ENCODE results near the gene IGFL4.

The IGFL4 gene

GRCh38 chr19:46022061-46022430, 18.8 kb downstream of the IGFL4 start:
- in situ Hi-C loops (cut with MboI; ENCODE audit: low sequenced_read_pairs): no loop called here

GRCh38 chr19:46021531-46022041, 19.2 kb downstream of the IGFL4 start:
- in situ Hi-C loops (cut with MboI; ENCODE audit: low sequenced_read_pairs): no loop called here

DNA sequence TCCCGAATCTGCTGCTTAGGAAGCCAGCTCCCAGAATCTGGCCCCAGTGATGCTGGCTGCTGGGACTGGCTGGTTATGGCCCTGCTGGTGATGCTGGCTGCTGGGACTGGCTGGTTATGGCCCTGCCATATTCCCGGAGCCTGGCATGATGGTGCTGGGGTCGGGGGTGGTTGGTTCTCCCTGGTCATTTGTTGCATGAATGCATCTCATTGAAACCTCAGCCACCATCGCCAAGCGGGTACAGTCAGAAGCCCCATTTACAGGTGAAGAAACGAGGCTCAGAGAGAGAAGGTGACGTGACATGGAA, 20.0 kb downstream of the IGFL4 start:
- in situ Hi-C loops (cut with MboI; ENCODE audit: low sequenced_read_pairs): no loop called here

DNA sequence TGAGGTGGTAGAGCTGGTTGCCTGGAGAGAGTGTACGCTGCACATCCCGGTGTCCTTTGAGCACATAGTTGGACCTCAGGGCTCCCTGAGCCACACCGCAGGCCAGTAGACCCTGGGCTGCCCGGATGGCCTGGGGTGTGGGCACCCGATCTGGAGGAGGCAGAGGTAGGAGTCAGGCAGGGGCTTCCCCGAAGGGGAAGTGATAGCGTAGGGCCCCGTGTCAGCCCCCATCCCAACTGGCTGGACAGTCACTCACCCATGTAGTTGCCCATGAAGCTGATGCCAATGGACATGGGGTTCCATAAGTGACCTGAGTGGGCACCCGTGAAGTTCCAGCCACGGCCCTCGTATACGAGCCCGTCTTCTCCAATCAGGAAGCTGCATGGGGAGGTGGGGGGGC, 21.5 kb downstream of the IGFL4 start:
- in situ Hi-C loops (cut with MboI; ENCODE audit: low sequenced_read_pairs): no loop called here

- in situ Hi-C loops (cut with MboI; ENCODE audit: low sequenced_read_pairs): no loop called here
Measured at GRCh38 chr19:46018729-46019251, 22.0 kb downstream of the IGFL4 start.

GRCh38 chr19:46017874-46018675, 22.7 kb downstream of the IGFL4 start:
- in situ Hi-C loops (cut with MboI; ENCODE audit: low sequenced_read_pairs): no loop called here

DNA sequence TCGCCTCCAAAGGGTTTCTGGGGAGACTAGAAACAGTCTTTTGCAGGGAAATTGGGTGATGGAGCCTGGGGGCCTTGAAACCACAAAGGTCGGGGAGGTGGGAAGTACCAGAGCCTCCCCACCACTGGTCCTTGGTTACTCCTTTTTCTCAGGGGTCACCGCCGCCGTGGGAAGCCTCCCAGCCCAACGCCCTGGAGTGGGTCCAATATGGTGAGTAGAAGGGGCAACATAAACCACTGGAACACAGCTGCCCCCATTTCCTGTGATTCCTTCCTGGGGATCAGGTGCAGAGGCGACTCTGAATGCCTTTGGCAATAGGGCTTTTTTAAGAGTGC, 23.7 kb downstream of the IGFL4 start:
- in situ Hi-C loops (cut with MboI; ENCODE audit: low sequenced_read_pairs): no loop called here

DNA sequence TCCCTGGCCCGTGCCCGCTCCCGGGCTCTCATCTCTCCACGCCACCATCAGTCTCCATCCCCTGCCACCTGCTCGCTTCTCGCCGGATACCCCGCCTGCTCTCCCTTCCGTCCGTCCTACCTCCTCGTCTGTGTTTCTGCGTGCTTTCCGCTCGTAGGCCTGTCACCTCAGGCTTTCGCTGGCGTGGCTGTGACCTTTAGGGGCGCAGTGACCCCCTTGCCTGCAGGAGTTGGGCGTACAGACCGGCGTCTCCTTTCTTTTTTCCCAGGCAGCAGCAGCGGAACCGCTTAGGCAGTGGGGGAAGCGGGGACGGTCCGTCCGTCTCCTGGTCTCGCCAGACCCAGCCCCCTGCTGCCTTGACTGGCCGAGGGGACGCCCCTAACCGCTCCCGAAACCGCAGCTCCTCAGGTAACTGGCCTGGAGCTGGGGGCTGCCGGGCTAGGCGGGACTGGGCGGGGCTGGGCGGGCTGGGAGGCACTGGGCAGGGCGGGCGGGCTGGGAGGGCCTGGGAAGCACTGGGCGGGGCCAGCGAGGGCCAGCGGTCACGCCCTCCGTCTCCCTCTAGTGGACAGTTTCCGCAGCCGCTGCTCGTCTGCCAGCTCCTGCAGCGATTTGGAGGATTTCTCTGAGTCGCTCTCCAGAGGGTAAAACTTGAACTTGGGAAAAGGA, 24.2 kb downstream of the IGFL4 start:
- in situ Hi-C loops (cut with MboI; ENCODE audit: low sequenced_read_pairs): no loop called here

DNA sequence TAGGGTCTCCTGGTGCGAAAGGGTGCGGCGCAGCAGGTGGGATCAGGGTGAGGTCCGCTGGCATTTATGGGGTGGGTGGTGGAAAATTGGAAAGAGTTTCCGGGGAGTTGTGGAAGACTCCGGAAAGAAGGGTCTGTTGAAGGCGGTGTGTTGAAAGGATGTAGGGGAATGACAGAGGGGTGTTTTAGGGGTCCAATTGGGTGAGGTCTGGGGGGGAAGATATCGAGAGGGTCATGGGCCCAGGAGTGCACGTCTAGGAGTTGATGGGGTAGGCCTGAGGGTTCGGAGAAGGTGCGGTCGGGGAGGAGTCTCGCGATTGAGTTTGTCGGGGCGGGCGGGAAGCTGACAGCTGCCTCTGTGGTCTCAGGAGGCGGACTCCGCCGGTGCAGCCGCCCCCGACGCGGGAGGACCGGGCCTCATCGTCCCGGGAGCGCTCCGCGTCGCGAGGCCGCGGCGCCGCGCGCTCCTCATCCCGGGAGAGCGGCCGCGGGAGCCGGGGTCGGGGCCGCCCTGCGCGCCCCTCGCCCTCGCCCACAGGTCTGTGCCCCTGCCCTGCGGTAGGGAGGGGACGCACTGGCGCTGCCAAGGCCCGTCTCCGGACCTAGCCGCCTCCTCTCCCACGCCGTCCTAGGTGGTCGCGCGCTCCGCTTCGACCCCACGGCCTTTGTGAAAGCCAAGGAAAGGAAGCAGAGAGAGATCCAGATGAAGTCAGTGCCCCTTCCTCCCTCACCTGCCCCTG, 24.9 kb downstream of the IGFL4 start:
- in situ Hi-C loops (cut with MboI; ENCODE audit: low sequenced_read_pairs): no loop called here

GRCh38 chr19:46014941-46015686, 25.7 kb downstream of the IGFL4 start:
- in situ Hi-C loops (cut with MboI; ENCODE audit: low sequenced_read_pairs): no loop called here

- in situ Hi-C loops (cut with MboI; ENCODE audit: low sequenced_read_pairs): no loop called here
Measured at GRCh38 chr19:46014534-46014933, 26.3 kb downstream of the IGFL4 start.

DNA sequence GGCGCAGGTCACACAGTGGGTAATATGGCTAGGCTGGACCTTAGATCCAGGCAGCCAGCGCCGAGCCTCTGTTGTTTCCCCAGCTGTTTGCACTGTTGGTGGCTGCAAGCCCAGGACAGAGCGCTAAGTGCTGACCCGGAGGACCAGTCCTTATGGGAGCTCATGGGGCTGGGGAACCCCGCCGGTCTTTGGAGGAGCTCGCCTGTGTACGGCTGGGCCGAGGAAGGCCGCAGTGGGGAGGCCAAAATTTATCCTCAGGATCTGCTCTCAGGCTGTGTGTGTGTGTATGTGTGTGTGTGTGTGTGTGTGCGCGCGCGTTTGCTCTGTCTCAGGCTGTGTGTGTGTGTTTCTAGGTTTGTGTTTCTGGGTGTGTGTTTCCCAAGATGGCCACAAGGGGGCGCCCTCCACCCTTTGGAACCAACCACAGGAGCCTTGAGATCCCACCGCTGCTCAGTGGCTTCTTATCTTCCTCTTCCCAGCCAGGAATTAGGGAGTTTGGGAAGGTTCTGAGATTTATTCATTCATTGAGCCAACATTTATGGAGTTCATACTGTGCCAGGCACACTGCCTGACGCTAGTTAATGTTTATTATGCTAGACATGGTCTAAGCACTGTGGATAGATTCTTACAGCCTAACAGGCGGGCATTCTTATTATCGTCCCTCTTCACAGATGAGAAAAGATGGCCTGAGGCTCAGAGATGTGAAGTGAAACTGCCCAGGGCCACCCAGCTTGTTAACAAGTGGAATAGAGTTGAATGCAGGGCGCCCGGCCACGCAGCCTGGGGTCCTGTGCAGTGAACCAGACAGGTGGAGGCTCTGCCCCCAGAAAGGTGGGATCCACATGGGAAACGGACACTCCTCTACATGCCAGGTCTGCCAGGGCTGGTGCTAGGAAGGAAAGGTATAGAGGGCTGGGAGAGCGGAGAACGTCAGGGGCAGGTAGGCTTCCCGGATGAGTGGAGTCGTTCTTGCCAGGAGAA, 31.0 kb downstream of the IGFL4 start:
- in situ Hi-C loops (cut with MboI; ENCODE audit: low sequenced_read_pairs): no loop called here

- in situ Hi-C loops (cut with MboI; ENCODE audit: low sequenced_read_pairs): no loop called here
Measured at GRCh38 chr19:46006411-46006810, 34.4 kb downstream of the IGFL4 start.

DNA sequence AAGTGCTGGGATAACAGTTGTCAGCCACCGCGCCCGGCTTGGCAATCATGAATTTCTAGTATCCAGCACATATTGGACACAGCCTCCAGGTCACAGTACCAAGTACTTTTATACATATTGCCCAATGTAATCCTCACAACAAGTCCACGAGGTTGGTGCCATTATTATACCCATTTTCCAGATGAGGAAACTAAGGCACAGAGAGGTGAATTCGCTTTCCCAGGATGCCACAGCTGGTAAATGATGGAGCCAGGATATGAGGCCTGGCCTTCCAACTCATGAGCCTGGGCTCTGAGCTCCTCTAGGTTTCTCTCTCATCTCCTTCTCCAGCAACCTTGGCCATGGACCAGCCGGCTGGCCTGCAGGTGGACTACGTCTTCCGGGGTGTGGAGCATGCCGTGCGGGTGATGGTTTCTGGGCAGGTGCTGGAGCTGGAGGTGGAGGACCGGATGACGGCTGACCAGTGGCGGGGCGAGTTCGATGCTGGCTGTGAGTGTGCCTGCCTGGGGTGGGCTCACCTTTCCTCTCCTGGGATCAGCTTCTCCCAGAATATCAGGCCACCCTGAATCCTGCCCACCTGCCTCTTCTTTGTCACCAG, 38.0 kb downstream of the IGFL4 start:
- in situ Hi-C loops (cut with MboI; ENCODE audit: low sequenced_read_pairs): no loop called here

DNA sequence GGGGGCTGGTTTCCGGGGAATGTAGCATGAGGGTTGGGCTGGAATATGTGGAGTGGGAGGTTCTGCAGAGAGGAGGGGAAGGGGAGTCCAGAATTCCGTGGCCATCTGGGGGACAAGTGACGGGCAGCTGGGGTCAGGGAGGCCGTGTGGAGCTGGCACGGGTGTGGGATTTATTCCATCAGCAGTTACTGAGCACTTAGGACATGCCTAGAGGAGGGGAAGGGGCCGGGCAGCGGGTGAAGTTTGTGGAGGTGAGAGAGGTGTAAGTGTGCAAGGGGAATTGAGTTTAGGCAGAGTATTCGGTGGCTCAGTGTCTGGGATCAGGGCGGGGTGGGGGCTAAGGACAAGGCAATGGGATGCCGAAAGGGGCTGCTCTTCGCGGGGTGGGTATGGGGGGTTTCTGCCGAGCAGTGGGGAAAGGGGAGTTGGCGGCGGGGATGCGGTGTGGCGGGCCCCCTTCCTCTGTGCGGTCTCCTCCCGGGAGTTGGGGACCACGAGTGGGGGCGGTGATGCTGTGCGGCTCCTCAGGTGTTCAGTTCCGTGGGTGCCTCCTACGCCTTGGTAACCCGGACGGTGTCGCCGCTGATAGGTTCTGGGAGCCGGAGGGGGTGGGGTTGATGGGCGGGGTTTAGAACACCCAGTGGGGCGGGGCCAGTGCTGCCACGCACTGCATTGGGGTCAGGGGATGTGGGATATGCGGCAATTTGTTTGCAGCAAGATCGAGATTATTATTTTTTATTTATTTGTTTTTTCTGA, 40.1 kb downstream of the IGFL4 start:
- in situ Hi-C loops (cut with MboI; ENCODE audit: low sequenced_read_pairs): no loop called here

- in situ Hi-C loops (cut with MboI; ENCODE audit: low sequenced_read_pairs): no loop called here
Measured at GRCh38 chr19:45999653-46000121, 41.1 kb downstream of the IGFL4 start.

- in situ Hi-C loops (cut with MboI; ENCODE audit: low sequenced_read_pairs): no loop called here
Measured at GRCh38 chr19:45998834-45999233, 42.0 kb downstream of the IGFL4 start.

DNA sequence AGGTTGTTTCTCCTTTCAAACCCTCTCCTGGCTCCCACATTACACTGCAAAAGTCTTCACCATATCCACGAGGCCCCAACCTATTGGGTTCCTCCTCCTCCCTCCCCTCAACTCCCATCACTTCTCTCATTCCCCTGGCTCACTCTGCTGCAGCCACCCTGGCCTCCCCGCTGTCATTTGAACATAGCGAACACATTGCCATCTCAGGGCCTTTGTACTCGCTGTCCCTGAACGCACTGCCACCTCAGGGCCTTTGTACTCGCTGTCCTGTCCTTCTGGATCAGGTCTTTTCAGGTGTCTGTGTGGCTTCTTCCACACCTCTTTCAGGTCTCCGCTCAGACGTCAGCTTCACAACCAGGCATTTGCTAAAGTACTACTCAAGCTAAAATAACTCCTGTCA, 43.9 kb downstream of the IGFL4 start:
- in situ Hi-C loops (cut with MboI; ENCODE audit: low sequenced_read_pairs): no loop called here

All from HL-60/S4 treated with phorbol 12-myristate 13-acetate at 8.2 ng/mL for 4 days and 3 days (cell line).